ENCODE data around the gene TMEM132D.

GRCh38 chr12:129765719-129766118, 138.1 kb downstream of the TMEM132D start:
- TF ChIP-seq SP1 (IDR thresholded peaks at IDR 0.05): no peak
- TF ChIP-seq, protein P1, sequence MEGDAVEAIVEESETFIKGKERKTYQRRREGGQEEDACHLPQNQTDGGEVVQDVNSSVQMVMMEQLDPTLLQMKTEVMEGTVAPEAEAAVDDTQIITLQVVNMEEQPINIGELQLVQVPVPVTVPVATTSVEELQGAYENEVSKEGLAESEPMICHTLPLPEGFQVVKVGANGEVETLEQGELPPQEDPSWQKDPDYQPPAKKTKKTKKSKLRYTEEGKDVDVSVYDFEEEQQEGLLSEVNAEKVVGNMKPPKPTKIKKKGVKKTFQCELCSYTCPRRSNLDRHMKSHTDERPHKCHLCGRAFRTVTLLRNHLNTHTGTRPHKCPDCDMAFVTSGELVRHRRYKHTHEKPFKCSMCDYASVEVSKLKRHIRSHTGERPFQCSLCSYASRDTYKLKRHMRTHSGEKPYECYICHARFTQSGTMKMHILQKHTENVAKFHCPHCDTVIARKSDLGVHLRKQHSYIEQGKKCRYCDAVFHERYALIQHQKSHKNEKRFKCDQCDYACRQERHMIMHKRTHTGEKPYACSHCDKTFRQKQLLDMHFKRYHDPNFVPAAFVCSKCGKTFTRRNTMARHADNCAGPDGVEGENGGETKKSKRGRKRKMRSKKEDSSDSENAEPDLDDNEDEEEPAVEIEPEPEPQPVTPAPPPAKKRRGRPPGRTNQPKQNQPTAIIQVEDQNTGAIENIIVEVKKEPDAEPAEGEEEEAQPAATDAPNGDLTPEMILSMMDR (IDR thresholded peaks at IDR 0.05; ENCODE audit: low read depth, low read length, missing input control): no peak
- no peak for TF ChIP-seq EGR1 (IDR thresholded peaks at IDR 0.05; ENCODE audit: low read depth in 2 of 2)
- TF ChIP-seq ZBTB33 (IDR thresholded peaks at IDR 0.05): no peak

All from liver (tissue), 3 donors.